Fibroblast of the aortic adventitia (primary cell): Measurements from ENCODE around the gene CBLB. TPM values are rescaled to one million over a fixed set of nuclear protein-coding genes. Genes with fewer than 3 reads are reported as not detected.

Experiments used
- DNase-seq: peaks from one replicate; pipeline ENCODE4 v3.0.0-alpha.2; 2010; ENCODE audit warnings: low read depth
- H3K4me3 ChIP-seq: 2 replicates; pipeline ENCODE4 v1.5.1; 2011; ENCODE audit warnings: low read depth, mild to moderate bottlenecking, control low read depth, low read length, moderate library complexity
- CTCF ChIP-seq: IDR thresholded peaks from 2 replicates; pipeline ENCODE4 v1.5.1; 2011; ENCODE audit warnings: mild to moderate bottlenecking, low read length, control low read depth, inconsistent platforms; ENCODE audit not compliant: insufficient read depth
- total RNA-seq: library from RNA; depleted of rRNA; stranded (reverse); fragments of >200 nt; gene quantifications from 2 replicates; pipeline ENCODE4 v1.2.3, GENCODE V29; 2012; ENCODE audit warnings: low replicate concordance

CBLB gene
- total RNA-seq, 1 donor, result 63.9 TPM

GRCh38 chr3:105676621-105677300 is 192.1 kb downstream of the CBLB start:
- no peak for DNase-seq
- TF ChIP-seq CTCF, result no peak
- H3K4me3 ChIP-seq, result no peak overlapping the region

- DNase-seq, result peak; percentile 54
- TF ChIP-seq CTCF, result no peak
These were observed 194.3 kb downstream of the CBLB start for GRCh38 chr3:105674437-105675065.

GRCh38 chr3:105672996-105673395 is 195.8 kb downstream of the CBLB start:
- TF ChIP-seq CTCF, result no peak
- no peak overlapping the region for H3K4me3 ChIP-seq
- no peak for DNase-seq

More at GRCh38 chr3:105674437-105675065, 194.3 kb downstream of the CBLB start:
- no peak overlapping the region for H3K4me3 ChIP-seq

- no peak for TF ChIP-seq CTCF
- H3K4me3 ChIP-seq, result no peak overlapping the region
- DNase-seq, result peak; percentile 30
These were observed 206.5 kb downstream of the CBLB start for GRCh38 chr3:105662306-105662705.

- H3K4me3 ChIP-seq, result no peak overlapping the region
- no peak for TF ChIP-seq CTCF
- no peak for DNase-seq
These were observed 207.4 kb downstream of the CBLB start for GRCh38 chr3:105661461-105661860.

GRCh38 chr3:105656651-105657504 is 211.9 kb downstream of the CBLB start:
- DNase-seq, result peak; percentile 65
- H3K4me3 ChIP-seq, result no peak overlapping the region
- no peak for TF ChIP-seq CTCF
